Spleen (tissue), 11 donors: ENCODE results near the gene THRAP3. TPM values are rescaled to one million over a fixed set of nuclear protein-coding genes. Genes with fewer than 3 reads are reported as not detected.

Experiments
- DNase-seq: peaks from one replicate; pipeline ENCODE4 v3.0.0-alpha.2; 2020
- H3K27ac ChIP-seq, 8 donors: fragments of 200-600 bp; sonication (generic) in 7 of 8; 1 replicate in 4 of 8; 2 replicates in 4 of 8; pipeline versions ENCODE4 v1.5.0 to v1.8.0; 2016 to 2021; ENCODE audit warnings: inconsistent platforms in 4 of 8, mild to moderate bottlenecking in 4 of 8, moderate library complexity in 1 of 8
- H3K27me3 ChIP-seq, 7 donors: fragments of 200-600 bp; sonication (generic) in 6 of 7; replicated peaks in 1 of 7; 1 replicate in 4 of 7; 2 replicates in 3 of 7; pipeline versions ENCODE4 v1.5.0 to v1.8.0; 2016 to 2021; ENCODE audit warnings: inconsistent platforms in 3 of 7, mild to moderate bottlenecking in 1 of 7
- H3K36me3 ChIP-seq, 6 donors: fragments of 200-600 bp; sonication (generic) in 5 of 6; 1 replicate in 4 of 6; 2 replicates in 2 of 6; pipeline versions ENCODE4 v1.5.0 to v1.8.0; 2016 to 2021; ENCODE audit warnings: inconsistent platforms in 2 of 6
- H3K4me1 ChIP-seq, 6 donors: fragments of 200-600 bp; sonication (generic) in 5 of 6; 1 replicate in 3 of 6; 2 replicates in 3 of 6; pipeline versions ENCODE4 v1.5.0 to v1.8.0; 2016 to 2021; ENCODE audit warnings: inconsistent platforms in 3 of 6
- H3K4me3 ChIP-seq, 8 donors: fragments of 200-600 bp; sonication (generic) in 7 of 8; 1 replicate in 4 of 8; 2 replicates in 4 of 8; pipeline versions ENCODE4 v1.5.0 to v1.8.0; 2016 to 2021; ENCODE audit warnings: inconsistent platforms in 4 of 8, mild to moderate bottlenecking in 4 of 8, moderate library complexity in 2 of 8
- H3K9me3 ChIP-seq, 8 donors: fragments of 200-600 bp; sonication (generic) in 7 of 8; 1 replicate in 4 of 8; 2 replicates in 4 of 8; pipeline versions ENCODE4 v1.5.0 to v1.8.0; 2016 to 2021; ENCODE audit warnings: inconsistent platforms in 4 of 8
- POLR2A ChIP-seq, 3 donors: fragments of 450-650 bp; IDR thresholded peaks; one replicate each; pipeline ENCODE4 v1.5.1; 2017; ENCODE audit warnings: antibody characterized with exemption in 3 of 3, mild to moderate bottlenecking in 1 of 3
- POLR2AphosphoS5 ChIP-seq, 3 donors: sonication (generic); formaldehyde crosslinking; IDR thresholded peaks; one replicate each; pipeline ENCODE4 v1.5.1; 2017; ENCODE audit warnings: antibody characterized with exemption in 3 of 3
- WGBS, 5 donors: extraction: QIAGEN DNeasy Blood & Tissue Kit in 3 of 5; methylation state at CpG; one replicate each; pipeline versions ENCODE4 v1.1.5 to v1.1.7; 2013 to 2018; 5-methylcytosine and 5-hydroxymethylcytosine counted together
- intact Hi-C: fragments of 100-400 bp; cut with DNase I; formaldehyde crosslinking; loops from one replicate; pipeline ENCODE4 v1.15.0; 2023; ENCODE audit warnings: low total_unique reads
- polyA plus RNA-seq, 3 donors: library from polyadenylated mRNA; stranded (reverse); fragments of 200-250 nt; gene quantifications; one replicate each; pipeline ENCODE4 v1.2.1, GENCODE V29; 2013
- total RNA-seq, 7 donors: library from RNA; depleted of rRNA in 3 of 7; stranded (reverse); fragments of >200 nt in 3 of 7; fragmentation: NEBNext Ultra II Directional in 4 of 7; extraction: Animal tissue kit (Norgen Biotek cat#: 25700) in 4 of 7; gene quantifications; one replicate each; pipeline versions ENCODE4 v1.1.0 to v1.2.1, GENCODE V29; 2016 to 2021
- TF ChIP-seq, protein P1 (sequence below), 11 experiments: fragments of 200-600 bp in 7 of 11; fragments of 450-650 bp in 4 of 11; sonication (generic) in 4 of 11; IDR thresholded peaks in 8 of 11; conservative IDR thresholded peaks in 3 of 11; 1 replicate in 7 of 11; 2 replicates in 4 of 11; pipeline versions ENCODE4 v1.4.0 to v1.8.0; 2016 to 2021; ENCODE audit warnings: antibody characterized with exemption in 11 of 11, inconsistent platforms in 4 of 11, mild to moderate bottlenecking in 1 of 11
- donor health status: healthy with polysubstance abuse.
- donor health status: DM: no; HTN: no; CAD: no; lungs with moderate emphysema.
- donor health status: DM: no; HTN: no; CAD: no.
- donor health status: Bipolar disorder and iron deficiency.
- donor health status: healthy.
- donor health status: DM: no; HTN: no; CAD: no.
- donor health status: DM: yes; HTN: yes; CAD: no.

Gene THRAP3
- total and polyA plus RNA-seq, 10 donors = 21.2 to 109 (median 86.4) TPM

DNA sequence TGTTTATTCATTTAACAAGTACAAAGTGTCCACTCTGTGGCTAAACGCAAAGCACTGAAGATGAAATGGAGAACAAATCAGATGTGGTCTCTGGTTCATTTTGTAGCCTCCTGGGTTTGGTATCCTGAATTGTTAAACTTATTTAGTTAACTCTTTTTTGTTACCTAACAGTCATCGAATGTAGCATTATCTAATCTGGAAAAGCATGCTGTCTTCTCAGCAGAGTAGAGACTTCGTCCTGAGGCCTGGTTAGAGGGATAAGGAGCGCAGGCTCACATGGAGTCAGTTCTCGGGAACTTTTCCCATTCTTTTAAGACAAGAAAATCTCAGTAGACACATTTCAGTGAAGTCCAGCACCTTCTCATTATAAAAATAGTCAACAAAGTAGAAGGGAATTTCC, 48.8 kb downstream of the THRAP3 start:
- intact Hi-C loops = no loop called here
- no peak overlapping the region for H3K27ac ChIP-seq
- 89 to 95% (median 94%) methylated on average over 5 of the region's 5 CpGs for whole genome bisulfite sequencing, 5 donors

DNA sequence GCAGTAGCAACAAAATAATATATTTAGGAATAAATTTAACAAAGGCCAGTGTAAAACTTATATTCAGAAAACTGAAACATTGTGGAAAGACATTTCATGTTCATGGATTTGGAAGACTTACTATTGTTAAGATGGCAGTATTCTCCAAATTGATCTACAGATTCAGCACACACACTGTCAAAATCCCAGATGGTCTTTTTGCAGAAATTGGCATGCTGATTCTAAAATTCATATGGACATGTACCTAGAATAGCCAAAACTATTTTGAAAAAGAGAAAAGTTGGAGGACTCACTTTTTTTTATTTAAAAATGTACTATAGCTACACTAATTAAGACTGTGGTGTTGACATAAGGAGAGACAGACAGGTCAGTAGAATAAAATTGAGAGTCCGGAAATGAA, 50.0 kb downstream of the THRAP3 start:
- intact Hi-C loops = no loop called here
- Histone ChIP-seq H3K4me1 (peaks cover 0 to 43% (median 12%) of the 10 kb centered on the region in 6 donors), H3K4me3 (no peak overlapping the region), H3K27me3 (no peaks in the 10 kb centered on the region), H3K27ac (no peak overlapping the region), H3K36me3 (peaks cover 0 to 73% (median 14%) of the 10 kb centered on the region in 6 donors), H3K9me3 (no peaks in the 10 kb centered on the region)
- no peak for DNase-seq
- 92 to 97% (median 95%) methylated on average over 1 of the region's 1 CpG for WGBS, 5 donors
- TF ChIP-seq POLR2AphosphoS5 (IDR thresholded peaks at IDR 0.05) (no peak), POLR2A (IDR thresholded peaks at IDR 0.05) (no peak)
- TF ChIP-seq, protein P1, sequence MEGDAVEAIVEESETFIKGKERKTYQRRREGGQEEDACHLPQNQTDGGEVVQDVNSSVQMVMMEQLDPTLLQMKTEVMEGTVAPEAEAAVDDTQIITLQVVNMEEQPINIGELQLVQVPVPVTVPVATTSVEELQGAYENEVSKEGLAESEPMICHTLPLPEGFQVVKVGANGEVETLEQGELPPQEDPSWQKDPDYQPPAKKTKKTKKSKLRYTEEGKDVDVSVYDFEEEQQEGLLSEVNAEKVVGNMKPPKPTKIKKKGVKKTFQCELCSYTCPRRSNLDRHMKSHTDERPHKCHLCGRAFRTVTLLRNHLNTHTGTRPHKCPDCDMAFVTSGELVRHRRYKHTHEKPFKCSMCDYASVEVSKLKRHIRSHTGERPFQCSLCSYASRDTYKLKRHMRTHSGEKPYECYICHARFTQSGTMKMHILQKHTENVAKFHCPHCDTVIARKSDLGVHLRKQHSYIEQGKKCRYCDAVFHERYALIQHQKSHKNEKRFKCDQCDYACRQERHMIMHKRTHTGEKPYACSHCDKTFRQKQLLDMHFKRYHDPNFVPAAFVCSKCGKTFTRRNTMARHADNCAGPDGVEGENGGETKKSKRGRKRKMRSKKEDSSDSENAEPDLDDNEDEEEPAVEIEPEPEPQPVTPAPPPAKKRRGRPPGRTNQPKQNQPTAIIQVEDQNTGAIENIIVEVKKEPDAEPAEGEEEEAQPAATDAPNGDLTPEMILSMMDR (IDR thresholded peaks at IDR 0.05 in 8 of 11, conservative IDR thresholded peaks at IDR 0.05 in 3 of 11) = no peak

More for the DNA sequence above, 48.8 kb downstream of the THRAP3 start:
- H3K4me1 ChIP-seq = peaks cover 0 to 43% (median 8%) of the 10 kb centered on the region in 6 donors
- peaks cover 0 to 81% (median 14%) of the 10 kb centered on the region in 6 donors for H3K36me3 ChIP-seq
- no peaks in the 10 kb centered on the region for H3K27me3 ChIP-seq
- H3K4me3 ChIP-seq = no peak overlapping the region
- no peaks in the 10 kb centered on the region for H3K9me3 ChIP-seq
- TF ChIP-seq POLR2AphosphoS5 (IDR thresholded peaks at IDR 0.05) = no peak
- TF ChIP-seq POLR2A (IDR thresholded peaks at IDR 0.05) = no peak
- TF ChIP-seq, protein P1 (IDR thresholded peaks at IDR 0.05 in 8 of 11, conservative IDR thresholded peaks at IDR 0.05 in 3 of 11) = no peak
- no peak for DNase-seq

DNA sequence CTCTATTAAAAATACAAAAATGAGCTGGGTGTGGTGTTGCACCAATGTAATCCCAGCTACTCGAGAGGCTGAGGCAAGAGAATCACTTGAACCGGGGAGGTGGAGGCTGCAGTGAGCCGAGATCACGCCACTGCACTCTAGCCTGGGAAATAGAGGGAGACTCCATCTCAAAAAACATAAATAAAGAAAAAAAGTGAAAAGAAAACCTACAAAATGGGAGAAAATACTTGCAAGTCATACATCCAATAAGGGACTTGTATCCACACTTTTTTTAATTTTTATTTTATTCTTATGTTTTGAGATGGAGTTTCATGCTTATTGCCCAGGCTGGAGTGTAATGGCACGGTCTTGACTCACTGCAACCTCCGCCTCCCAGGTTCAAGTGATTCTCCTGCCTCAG, 52.4 kb downstream of the THRAP3 start:
- Histone ChIP-seq H3K36me3 (peaks cover 0 to 59% (median 11%) of the 10 kb centered on the region in 6 donors), H3K9me3 (no peaks in the 10 kb centered on the region), H3K27ac (no peak overlapping the region), H3K27me3 (no peaks in the 10 kb centered on the region), H3K4me1 (peaks cover 0 to 54% (median 22%) of the 10 kb centered on the region in 6 donors), H3K4me3 (no peak overlapping the region)
- intact Hi-C loops = no loop called here
- TF ChIP-seq, protein P1 (IDR thresholded peaks at IDR 0.05 in 8 of 11, conservative IDR thresholded peaks at IDR 0.05 in 3 of 11) = no peak
- TF ChIP-seq POLR2AphosphoS5 (IDR thresholded peaks at IDR 0.05) = no peak
- TF ChIP-seq POLR2A (IDR thresholded peaks at IDR 0.05) = no peak
- no peak for DNase-seq
- 94 to 98% (median 97%) methylated on average over 6 of the region's 6 CpGs for WGBS, 5 donors

DNA sequence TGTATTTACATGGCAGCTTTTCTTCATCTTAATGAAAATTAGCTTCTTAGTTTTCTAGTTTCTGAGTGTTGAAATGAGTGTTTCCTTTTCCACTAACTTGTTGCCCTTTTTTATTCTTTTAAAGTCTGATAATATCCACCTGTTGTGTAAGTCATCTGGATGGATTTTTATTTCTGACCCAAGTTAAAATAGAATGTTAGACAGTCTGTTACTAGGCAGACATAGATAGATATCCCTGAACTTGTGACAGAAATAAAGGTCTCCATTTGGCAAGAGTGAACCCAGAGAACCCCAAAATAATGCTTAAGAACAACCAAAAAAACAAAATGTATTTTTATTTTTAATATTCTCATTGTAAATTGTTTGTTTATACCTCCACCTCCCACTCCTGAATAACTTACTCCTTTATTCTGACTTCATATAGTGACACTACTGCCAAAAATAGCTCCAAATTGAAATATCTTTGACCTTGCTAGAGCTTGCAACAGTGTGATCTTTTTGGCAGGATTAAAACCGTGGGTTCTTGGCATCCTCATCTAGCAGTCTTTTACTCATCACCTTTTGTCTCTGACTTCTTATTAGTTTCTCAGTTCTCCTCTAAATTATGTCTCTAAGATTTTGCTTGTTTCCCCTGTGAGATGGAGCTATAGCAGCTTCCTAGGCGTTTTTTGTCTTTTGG, 55.0 kb downstream of the THRAP3 start:
- no peak overlapping the region for H3K4me3 ChIP-seq
- no peaks in the 10 kb centered on the region for H3K27me3 ChIP-seq
- H3K27ac ChIP-seq = peak overlapping the region in 3 of 8 donors; percentile 12 to 48 (median 28)
- no peaks in the 10 kb centered on the region for H3K9me3 ChIP-seq
- WGBS, 5 donors = 53 to 83% (median 62%) methylated on average over 2 of the region's 2 CpGs
- DNase-seq = no peak
- H3K4me1 ChIP-seq = peaks cover 0 to 42% (median 22%) of the 10 kb centered on the region in 6 donors
- H3K36me3 ChIP-seq = peaks cover 0 to 59% (median 17%) of the 10 kb centered on the region in 6 donors
- TF ChIP-seq POLR2A (IDR thresholded peaks at IDR 0.05) (no peak), POLR2AphosphoS5 (IDR thresholded peaks at IDR 0.05) (no peak)
- TF ChIP-seq, protein P1 (IDR thresholded peaks at IDR 0.05 in 8 of 11, conservative IDR thresholded peaks at IDR 0.05 in 3 of 11) = no peak
- intact Hi-C loops = no loop called here
